ENCODE results near the gene RPS29. TPM values are rescaled to one million over a fixed set of nuclear protein-coding genes. Genes with fewer than 3 reads are reported as not detected.
A peak's percentile ranks its signal among the peaks of the same experiment; 100 is the strongest.

The RPS29 gene
- total and polyA plus RNA-seq, 9 of the 15 experiments (the other 6 are each of a cell fraction or from before 2014, with no cell fraction given): 1,545 to 5,012 (median 2,448) TPM

DNA sequence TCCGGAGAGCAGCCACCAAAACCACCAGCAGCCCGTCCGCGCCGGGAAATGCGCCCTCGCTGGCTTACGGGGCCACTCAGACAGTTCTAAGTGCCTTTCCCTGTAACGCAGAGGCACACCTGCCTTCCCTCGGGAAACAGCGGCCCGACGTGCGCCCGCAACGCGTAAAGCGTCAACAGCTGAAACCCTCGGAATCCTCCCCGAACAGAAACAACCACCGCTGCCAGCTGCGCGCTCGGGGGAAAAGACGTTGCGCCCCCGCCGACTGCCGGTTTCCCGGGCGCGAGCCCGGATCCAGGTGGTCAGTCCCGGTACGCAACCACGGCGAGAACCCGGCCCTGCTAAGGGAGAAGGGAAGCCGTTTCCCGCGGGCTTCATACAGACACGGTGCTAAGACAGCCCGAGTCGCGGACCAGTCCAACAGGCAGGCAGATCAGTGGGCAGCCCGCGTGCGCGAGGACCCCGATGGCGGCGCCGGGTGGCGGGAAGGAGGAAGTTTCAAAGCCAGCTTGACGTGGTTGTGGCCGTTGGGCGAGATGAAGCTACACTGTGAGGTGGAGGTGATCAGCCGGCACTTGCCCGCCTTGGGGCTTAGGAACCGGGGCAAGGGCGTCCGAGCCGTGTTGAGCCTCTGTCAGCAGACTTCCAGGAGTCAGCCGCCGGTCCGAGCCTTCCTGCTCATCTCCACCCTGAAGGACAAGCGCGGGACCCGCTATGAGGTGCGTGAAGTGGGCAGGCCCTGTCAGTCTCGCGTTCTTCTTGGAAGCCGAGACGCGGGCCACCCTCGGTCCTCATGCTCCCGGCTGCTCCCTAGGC lies 12.5 kb upstream of the RPS29 start, which contains the start of gene LRR1 (continued):
- TF ChIP-seq ZNF239 (CRISPR knock-in tag; IDR thresholded peaks at IDR 0.05): no peak
- TF ChIP-seq ILF3 (IDR thresholded peaks at IDR 0.05; ENCODE audit: borderline replicate concordance): no peak
- TF ChIP-seq, protein P1, sequence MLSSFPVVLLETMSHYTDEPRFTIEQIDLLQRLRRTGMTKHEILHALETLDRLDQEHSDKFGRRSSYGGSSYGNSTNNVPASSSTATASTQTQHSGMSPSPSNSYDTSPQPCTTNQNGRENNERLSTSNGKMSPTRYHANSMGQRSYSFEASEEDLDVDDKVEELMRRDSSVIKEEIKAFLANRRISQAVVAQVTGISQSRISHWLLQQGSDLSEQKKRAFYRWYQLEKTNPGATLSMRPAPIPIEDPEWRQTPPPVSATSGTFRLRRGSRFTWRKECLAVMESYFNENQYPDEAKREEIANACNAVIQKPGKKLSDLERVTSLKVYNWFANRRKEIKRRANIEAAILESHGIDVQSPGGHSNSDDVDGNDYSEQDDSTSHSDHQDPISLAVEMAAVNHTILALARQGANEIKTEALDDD (IDR thresholded peaks at IDR 0.05): no peak
- TF ChIP-seq SIRT6 (IDR thresholded peaks at IDR 0.05; ENCODE audit: low read depth, low read length): no peak
- no peak for TF ChIP-seq GATA2 (CRISPR knock-in tag; IDR thresholded peaks at IDR 0.05)
- TF ChIP-seq CHCHD3 (CRISPR knock-in tag; IDR thresholded peaks at IDR 0.05): no peak
- no peak for TF ChIP-seq ZBTB1 (CRISPR knock-in tag; IDR thresholded peaks at IDR 0.05; ENCODE audit: borderline replicate concordance, low read depth)
- TF ChIP-seq TAF1 (IDR thresholded peaks at IDR 0.05; ENCODE audit: control insufficient read depth, extremely low read depth, insufficient read depth, low read length, severe bottlenecking): peak; percentile 88
- peak; percentile 26; the same call in 1 of the 2 replicates for TF ChIP-seq GABPA (tag; conservative IDR thresholded peaks at IDR 0.05; ENCODE audit: low read depth)
- no peak for TF ChIP-seq PRPF4 (IDR thresholded peaks at IDR 0.05; ENCODE audit: insufficient read depth, low read depth, low read length, poor library complexity, severe bottlenecking)
- TF ChIP-seq ESRRB (CRISPR knock-in tag; IDR thresholded peaks at IDR 0.05; ENCODE audit: borderline replicate concordance): no peak
- TF ChIP-seq ZBED1 (IDR thresholded peaks at IDR 0.05): no peak
- no peak for TF ChIP-seq CBFB (CRISPR knock-in tag; IDR thresholded peaks at IDR 0.05)
- no peak for TF ChIP-seq MEF2A (IDR thresholded peaks at IDR 0.05; ENCODE audit: control insufficient read depth, low read depth, low read length)
- TF ChIP-seq, protein P2, sequence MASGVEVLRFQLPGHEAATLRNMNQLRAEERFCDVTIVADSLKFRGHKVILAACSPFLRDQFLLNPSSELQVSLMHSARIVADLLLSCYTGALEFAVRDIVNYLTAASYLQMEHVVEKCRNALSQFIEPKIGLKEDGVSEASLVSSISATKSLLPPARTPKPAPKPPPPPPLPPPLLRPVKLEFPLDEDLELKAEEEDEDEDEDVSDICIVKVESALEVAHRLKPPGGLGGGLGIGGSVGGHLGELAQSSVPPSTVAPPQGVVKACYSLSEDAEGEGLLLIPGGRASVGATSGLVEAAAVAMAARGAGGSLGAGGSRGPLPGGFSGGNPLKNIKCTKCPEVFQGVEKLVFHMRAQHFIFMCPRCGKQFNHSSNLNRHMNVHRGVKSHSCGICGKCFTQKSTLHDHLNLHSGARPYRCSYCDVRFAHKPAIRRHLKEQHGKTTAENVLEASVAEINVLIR (CRISPR knock-in tag; IDR thresholded peaks at IDR 0.05): no peak
- TF ChIP-seq YY1 (IDR thresholded peaks at IDR 0.05; ENCODE audit: borderline replicate concordance in 1 of 3, control insufficient read depth in 1 of 3, extremely low read depth in 1 of 3, insufficient read depth in 3 of 3, insufficient read length in 1 of 3, insufficient replicate concordance in 2 of 3, low read depth in 1 of 3, low read length in 2 of 3): peak; percentile 68 to 93 (median 87)
- no peak for TF ChIP-seq SREBF2 (CRISPR knock-in tag; IDR thresholded peaks at IDR 0.05)
- 0 out of 4 replicates have a peak, but pooled peaks of 1 of the 2 experiments have one; percentile 73 for TF ChIP-seq TEAD1 (CRISPR knock-in tag; IDR thresholded peaks at IDR 0.05)
- no peak for TF ChIP-seq HOXB6 (CRISPR knock-in tag; IDR thresholded peaks at IDR 0.05; ENCODE audit: borderline replicate concordance)
- TF ChIP-seq, protein P3, sequence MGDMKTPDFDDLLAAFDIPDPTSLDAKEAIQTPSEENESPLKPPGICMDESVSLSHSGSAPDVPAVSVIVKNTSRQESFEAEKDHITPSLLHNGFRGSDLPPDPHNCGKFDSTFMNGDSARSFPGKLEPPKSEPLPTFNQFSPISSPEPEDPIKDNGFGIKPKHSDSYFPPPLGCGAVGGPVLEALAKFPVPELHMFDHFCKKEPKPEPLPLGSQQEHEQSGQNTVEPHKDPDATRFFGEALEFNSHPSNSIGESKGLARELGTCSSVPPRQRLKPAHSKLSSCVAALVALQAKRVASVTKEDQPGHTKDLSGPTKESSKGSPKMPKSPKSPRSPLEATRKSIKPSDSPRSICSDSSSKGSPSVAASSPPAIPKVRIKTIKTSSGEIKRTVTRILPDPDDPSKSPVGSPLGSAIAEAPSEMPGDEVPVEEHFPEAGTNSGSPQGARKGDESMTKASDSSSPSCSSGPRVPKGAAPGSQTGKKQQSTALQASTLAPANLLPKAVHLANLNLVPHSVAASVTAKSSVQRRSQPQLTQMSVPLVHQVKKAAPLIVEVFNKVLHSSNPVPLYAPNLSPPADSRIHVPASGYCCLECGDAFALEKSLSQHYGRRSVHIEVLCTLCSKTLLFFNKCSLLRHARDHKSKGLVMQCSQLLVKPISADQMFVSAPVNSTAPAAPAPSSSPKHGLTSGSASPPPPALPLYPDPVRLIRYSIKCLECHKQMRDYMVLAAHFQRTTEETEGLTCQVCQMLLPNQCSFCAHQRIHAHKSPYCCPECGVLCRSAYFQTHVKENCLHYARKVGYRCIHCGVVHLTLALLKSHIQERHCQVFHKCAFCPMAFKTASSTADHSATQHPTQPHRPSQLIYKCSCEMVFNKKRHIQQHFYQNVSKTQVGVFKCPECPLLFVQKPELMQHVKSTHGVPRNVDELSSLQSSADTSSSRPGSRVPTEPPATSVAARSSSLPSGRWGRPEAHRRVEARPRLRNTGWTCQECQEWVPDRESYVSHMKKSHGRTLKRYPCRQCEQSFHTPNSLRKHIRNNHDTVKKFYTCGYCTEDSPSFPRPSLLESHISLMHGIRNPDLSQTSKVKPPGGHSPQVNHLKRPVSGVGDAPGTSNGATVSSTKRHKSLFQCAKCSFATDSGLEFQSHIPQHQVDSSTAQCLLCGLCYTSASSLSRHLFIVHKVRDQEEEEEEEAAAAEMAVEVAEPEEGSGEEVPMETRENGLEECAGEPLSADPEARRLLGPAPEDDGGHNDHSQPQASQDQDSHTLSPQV (IDR thresholded peaks at IDR 0.05): peak; percentile 46; the same call in 1 of the 2 replicates
- TF ChIP-seq SMARCB1 (IDR thresholded peaks at IDR 0.05; ENCODE audit: insufficient read length, low read depth): no peak
